ENCODE measurements around the gene KIF11.
"Not testable (repeated sequence)": the region's sequence is repeated elsewhere in the genome, so short reads cannot be mapped to it uniquely, and the experiment has no call there.

KIF11 gene

GRCh38 chr10:92573091-92573797, 19.7 kb upstream of the KIF11 start:
- TF ChIP-seq CTCF (IDR thresholded peaks at IDR 0.05; ENCODE audit: low read depth, low read length, missing control alignments): peak; percentile 36
- no peak for DNase-seq (ENCODE audit: low read depth)
- H3K4me3 ChIP-seq (ENCODE audit: low read depth, low read length): peak overlapping the region; percentile 89

DNA sequence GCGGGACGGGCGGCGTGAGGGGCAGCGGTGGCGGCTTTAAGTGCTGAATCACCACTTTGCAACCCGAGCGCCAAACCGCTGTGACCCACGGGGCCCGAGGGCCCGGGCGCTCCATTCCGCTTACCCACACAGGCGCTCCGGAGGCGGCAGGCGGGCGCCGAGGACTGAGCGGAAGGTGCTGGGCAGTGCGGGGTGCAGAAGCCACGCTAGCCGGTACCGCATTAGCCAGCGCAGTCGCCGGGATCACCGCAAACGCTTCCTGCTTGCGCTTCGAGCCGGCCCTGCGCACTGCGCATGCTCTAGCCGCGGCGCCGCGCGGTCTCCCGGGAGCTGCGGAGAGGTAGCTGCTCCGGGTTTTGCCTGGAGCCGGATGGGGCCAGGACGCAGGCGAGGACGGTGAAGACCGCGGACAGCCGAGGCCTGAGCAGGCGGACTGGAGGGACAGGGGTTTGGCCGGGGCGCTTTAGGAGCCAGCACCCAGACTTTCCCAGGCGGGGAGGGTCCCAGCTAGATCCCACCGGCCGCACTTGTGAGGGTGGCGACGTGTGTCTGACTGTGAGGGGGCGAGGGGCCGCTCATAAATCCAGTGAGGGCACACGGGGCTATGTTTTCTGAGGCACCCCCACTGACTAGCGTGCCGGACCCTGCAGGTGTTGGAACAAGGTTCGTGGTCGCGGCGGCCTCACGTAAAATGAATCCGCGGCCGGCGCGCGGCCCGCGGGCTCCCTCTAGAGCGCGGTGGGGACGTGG, 19.0 kb upstream of the KIF11 start, which contains the start of gene IDE:
TSS of gene IDE (minus strand) at position 296 of the 750 bp plus-strand sequence. CDS start at position 222, 74 bp downstream.
- peak; percentile 83 for TF ChIP-seq CTCF (IDR thresholded peaks at IDR 0.05; ENCODE audit: low read depth, low read length, missing control alignments)
- H3K4me3 ChIP-seq (ENCODE audit: low read depth, low read length): peak within 1 kb of the TSS; percentile 89
- DNase-seq (ENCODE audit: low read depth): no peak

- peak overlapping the region; percentile 89 for H3K4me3 ChIP-seq (ENCODE audit: low read depth, low read length)
Observed at GRCh38 chr10:92574548-92575261, 18.2 kb upstream of the KIF11 start.

DNA sequence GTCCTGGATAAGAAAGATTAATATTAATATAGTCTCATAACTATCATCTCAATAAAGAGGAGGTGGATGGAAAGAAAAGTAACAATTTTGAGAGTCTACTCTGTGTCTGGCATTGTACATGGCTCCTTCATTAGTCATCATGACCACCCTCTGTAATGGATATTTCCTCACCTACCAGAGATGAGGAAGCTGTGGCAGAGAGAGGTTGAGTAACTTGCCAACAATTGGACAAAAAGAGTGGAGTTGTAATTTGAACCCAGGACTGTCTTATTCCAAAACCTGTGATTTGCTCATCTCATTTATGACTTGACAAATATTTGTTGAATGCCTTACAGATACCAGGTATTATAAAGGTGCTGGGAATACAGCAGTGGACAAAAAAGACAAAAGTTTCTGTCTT, 17.0 kb upstream of the KIF11 start:
- H3K4me3 ChIP-seq (ENCODE audit: low read depth, low read length): no peak overlapping the region
- TF ChIP-seq CTCF (IDR thresholded peaks at IDR 0.05; ENCODE audit: low read depth, low read length, missing control alignments): no peak
- DNase-seq (ENCODE audit: low read depth): no peak

More at GRCh38 chr10:92574548-92575261, 18.2 kb upstream of the KIF11 start:
- no peak for DNase-seq (ENCODE audit: low read depth)
- TF ChIP-seq CTCF (IDR thresholded peaks at IDR 0.05; ENCODE audit: low read depth, low read length, missing control alignments): peak; percentile 46

GRCh38 chr10:92582347-92582746, 10.6 kb upstream of the KIF11 start:
- H3K4me3 ChIP-seq (ENCODE audit: low read depth, low read length); DNase-seq (ENCODE audit: low read depth): not testable (repeated sequence)

GRCh38 chr10:92590623-92591549, 2.0 kb upstream of the KIF11 start:
- no peak for DNase-seq (ENCODE audit: low read depth)
- H3K4me3 ChIP-seq (ENCODE audit: low read depth, low read length): peak overlapping the region; percentile 61
- peak; percentile 41 for TF ChIP-seq CTCF (IDR thresholded peaks at IDR 0.05; ENCODE audit: low read depth, low read length, missing control alignments)

Measured in GM12864 (cell line).